SK-N-SH treated with all-trans-retinoic acid at 6 μM for 48 hours (cell line): ENCODE data around the gene HSPG2.
"Not testable (repeated sequence)": the region's sequence is repeated elsewhere in the genome, so short reads cannot be mapped to it uniquely, and the experiment has no call there.

ENCODE experiments used
- BACH2 ChIP-seq: fragments of 250-450 bp; sonication (Bioruptor Pico); IDR thresholded peaks from 2 replicates; pipeline ENCODE4 v1.9.0; 2021; ENCODE audit warnings: mild to moderate bottlenecking, borderline replicate concordance
- CSDC2 ChIP-seq: fragments of 250-450 bp; sonication (Bioruptor Pico); IDR thresholded peaks from 2 replicates; pipeline ENCODE4 v1.5.0; 2020; ENCODE audit warnings: mild to moderate bottlenecking, moderate library complexity
- ESRRG ChIP-seq: fragments of 250-450 bp; sonication (Bioruptor Pico); IDR thresholded peaks from 2 replicates; pipeline ENCODE4 v1.6.1; 2021; ENCODE audit warnings: mild to moderate bottlenecking
- ISL1 ChIP-seq: fragments of 250-450 bp; sonication (Bioruptor Pico); IDR thresholded peaks from 2 replicates; pipeline ENCODE4 v2.1.2; 2022; ENCODE audit warnings: mild to moderate bottlenecking, moderate library complexity
- OSR1 ChIP-seq: fragments of 250-450 bp; sonication (Bioruptor Pico); IDR thresholded peaks from 2 replicates; pipeline ENCODE4 v1.8.0; 2022; ENCODE audit warnings: moderate library complexity, mild to moderate bottlenecking, inconsistent platforms
- PATZ1 ChIP-seq: fragments of 250-450 bp; sonication (Bioruptor Pico); IDR thresholded peaks from 2 replicates; pipeline ENCODE4 v1.8.0; 2020; ENCODE audit warnings: mild to moderate bottlenecking, moderate library complexity, borderline replicate concordance
- PPARA ChIP-seq: fragments of 250-450 bp; sonication (Bioruptor Pico); IDR thresholded peaks from 2 replicates; pipeline ENCODE4 v1.5.0; 2020; ENCODE audit warnings: mild to moderate bottlenecking, borderline replicate concordance
- TF ChIP-seq, protein P1 (sequence below): fragments of 250-450 bp; sonication (Bioruptor Pico); IDR thresholded peaks from 2 replicates; pipeline ENCODE4 v1.5.1; 2020; ENCODE audit warnings: low read depth, mild to moderate bottlenecking, moderate library complexity

DNA sequence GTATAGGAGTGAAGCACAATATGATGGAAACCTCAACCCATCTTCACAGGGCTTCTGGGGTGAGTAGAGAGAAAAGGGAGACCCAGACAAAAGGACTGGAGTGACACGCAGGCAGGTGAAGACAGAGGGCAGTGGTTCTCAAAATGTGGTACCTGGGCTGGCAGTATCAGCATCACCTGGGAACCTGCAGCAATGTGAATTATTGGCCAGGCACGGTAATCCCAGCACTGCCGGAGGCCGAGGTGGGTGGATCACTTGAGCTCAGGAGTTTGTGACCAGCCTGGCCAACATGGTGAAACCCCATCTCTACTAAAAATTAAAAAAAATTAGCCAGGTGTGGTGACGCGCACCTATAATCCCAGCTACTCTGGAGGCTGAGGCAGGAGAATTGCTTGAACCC lies 45.0 kb upstream of the HSPG2 start:
- not testable (repeated sequence) for TF ChIP-seq PPARA; OSR1 (CRISPR knock-in tag); PATZ1 (CRISPR knock-in tag); ISL1 (CRISPR knock-in tag); BACH2 (CRISPR knock-in tag); ESRRG (CRISPR knock-in tag); CSDC2 (CRISPR knock-in tag)
- TF ChIP-seq, protein P1, sequence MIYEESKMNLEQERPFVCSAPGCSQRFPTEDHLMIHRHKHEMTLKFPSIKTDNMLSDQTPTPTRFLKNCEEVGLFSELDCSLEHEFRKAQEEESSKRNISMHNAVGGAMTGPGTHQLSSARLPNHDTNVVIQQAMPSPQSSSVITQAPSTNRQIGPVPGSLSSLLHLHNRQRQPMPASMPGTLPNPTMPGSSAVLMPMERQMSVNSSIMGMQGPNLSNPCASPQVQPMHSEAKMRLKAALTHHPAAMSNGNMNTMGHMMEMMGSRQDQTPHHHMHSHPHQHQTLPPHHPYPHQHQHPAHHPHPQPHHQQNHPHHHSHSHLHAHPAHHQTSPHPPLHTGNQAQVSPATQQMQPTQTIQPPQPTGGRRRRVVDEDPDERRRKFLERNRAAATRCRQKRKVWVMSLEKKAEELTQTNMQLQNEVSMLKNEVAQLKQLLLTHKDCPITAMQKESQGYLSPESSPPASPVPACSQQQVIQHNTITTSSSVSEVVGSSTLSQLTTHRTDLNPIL: not testable (repeated sequence)
